GM04503 (cell line): Measurements from ENCODE around the gene CIAO2A.
"Not testable (repeated sequence)": the region's sequence is repeated elsewhere in the genome, so short reads cannot be mapped to it uniquely, and the experiment has no call there.

Source experiments
- DNase-seq: peaks from one replicate; pipeline ENCODE4 v3.0.0-alpha.2; 2012; ENCODE audit warnings: low read depth

The CIAO2A gene

DNA sequence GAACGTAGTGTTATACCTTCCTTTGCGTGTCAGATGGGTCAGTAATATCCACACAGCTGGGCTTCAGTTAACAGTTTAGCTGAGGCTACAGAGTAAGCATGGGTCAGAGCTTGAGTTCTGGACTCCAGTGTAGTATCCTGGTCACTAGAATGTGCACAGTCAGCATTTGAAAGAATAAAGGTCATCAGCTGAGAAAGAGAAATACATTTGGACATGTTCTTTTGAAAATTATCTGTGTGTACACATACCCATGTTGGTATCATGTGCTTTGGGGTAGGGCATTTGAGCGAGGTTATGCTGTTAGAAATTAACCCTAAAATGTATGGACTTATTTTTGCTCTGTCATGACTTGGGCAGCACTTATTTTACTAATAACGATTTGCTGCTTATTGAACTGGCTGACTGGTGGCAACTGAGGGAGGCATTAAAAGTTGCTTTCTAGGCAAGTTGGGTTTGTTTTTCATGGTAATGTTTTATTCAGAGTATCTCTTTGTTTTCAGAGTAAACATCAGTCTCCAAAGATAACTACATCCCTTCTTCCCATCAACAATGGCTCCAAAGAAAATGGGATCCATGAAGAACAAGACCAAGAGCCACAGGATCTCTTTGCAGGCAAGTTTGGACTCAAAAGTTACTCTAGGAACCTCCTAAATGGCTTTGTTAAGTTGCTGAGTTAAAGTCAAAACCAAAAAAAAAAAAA lies 18.6 kb upstream of the CIAO2A start:
- DNase-seq: no peak

DNA sequence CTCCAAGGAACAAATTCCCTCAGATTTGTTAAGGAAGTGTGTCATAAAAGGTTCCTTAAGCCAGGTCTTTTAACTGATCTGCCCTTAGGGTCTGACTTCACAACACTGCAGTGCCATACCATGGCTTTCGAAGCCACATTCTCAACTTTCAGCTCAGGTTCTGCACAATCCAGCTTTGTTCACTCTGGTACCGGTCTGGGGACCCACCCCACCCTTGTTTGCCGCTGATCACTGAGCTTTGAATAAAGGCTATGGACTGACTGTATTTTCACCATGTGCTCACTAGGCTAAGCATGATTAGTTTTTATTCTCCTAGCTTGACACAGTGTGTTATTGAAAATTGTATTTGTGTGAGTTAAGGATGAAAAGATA lies 18.0 kb upstream of the CIAO2A start:
- no peak for DNase-seq

DNA sequence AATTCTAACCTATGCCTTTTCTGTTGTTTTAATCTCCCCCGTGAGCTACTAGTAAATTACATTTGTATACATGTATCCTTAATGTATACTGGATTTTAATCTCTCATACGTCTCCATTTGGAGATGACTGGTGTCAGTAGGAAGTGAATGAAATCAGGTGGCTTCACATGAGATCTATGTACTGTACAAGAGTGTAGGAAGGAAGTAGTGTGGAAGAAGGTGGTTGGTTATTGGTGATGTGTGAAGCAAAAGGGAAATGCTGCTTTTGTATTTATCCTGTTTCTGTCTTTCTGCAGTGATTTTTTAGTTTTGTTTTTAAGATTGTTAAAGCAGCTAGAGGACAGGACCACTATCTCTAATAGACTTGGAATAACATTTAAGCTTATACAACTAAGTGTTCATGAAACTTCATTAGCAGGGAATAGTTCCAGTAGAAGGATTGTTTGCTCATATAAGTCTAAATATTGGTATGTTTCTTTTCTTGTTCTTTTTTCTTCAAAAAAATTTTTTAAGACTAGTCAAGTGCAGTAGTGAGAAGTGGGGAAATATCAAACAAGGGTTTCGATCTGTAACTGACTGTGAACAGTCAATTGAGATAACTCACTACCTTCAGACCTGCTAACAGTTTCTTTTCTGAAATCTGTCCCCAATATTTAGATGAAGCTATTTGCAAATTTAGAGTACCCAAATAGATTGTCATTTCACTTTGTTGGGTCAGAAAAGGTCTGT lies 17.5 kb upstream of the CIAO2A start:
- DNase-seq: no peak

DNA sequence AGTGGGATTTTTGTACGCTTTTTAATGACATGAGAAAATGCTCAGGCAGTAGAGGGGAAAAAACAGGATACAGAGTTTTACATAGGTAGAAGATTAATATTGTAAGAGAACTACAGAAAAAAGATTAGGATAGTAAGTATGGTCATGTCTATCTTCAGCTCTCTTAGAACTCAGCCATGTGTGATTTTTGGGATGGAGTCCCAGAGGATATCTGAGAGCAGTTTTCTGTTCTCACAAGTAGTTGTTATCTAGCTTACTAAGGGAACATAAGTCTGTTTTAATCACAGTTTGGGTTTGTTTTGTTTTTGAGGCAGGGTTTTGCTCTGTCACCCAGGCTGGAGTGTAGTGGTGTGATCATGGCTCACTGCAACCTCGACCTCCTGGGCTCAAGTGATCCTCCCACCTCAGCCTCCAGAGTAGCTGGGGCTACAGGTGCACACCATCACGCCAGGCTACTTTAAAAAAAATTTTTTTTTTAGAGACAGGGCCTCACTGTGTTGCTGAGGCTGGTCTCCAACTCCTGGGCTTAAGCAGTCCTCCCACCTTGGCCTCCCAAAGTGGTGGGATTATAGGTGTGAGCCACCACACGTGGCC lies 16.6 kb upstream of the CIAO2A start:
- not testable (repeated sequence) for DNase-seq

DNA sequence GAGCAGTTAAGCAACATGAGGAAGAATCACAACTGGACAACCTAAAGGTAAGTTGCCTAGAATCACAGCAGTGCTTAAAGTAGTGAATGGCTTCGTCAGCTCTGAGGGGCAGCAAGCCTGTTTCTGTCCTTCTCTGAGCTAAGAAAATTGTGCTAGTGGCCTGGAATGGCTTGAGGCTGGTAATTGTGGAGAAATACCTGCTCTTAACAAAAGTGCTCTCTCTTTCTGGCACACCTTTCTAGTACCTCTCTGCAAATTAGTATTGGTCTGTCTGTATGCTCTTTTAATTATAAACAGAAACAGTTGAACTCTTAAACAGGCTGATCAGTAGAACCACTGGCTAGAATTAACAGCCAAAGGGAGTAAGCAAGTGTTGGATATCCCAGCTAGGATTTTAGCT lies 13.7 kb upstream of the CIAO2A start:
- DNase-seq: no peak

DNA sequence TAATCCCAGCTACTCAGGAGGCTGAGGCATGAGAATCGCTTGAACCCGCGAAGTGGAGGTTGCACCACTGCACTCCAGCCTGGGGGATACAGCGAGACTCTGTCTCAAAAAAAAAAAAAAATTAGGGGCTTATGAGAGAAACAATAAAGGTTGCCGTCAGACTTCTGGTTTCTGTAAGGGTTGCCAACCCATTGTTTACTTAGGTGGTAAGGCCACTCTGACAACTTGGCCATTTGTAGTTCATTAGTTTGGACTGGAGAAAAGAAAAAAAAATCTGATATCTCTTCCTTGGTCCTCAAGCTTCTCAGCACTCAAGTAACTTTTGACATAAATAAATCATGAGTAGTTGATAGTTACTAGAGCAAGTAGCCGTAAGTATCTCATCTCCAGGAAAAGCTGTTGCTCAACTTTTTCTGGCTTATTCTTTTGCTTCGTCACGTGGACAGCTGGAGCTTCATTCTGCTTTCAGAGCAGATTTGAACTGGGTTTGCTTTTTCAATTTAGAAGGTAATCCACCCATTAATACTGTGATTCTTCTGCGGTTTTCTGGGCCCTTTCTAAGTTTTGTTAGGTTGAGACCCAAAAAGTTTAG lies 11.6 kb upstream of the CIAO2A start:
- DNase-seq: no peak

DNA sequence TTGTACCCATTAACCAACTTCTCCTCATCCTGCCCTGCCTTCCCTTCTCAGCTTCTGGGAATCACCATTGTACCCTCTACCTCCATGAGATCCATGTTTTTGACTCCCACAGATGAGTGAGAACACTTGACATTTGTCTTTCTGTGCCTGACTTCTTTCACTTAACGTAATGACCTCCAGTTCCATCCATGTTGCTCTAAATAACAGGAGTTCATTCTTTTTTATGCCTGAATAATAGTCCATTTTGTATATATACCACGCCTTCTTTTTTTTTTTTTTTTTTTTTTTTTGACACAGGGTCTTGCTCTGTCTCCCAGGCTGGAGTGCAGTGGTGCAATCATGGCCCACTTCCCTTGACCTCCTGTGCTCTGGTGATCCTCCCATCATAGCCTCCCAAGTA lies 8.9 kb upstream of the CIAO2A start:
- no peak for DNase-seq

DNA sequence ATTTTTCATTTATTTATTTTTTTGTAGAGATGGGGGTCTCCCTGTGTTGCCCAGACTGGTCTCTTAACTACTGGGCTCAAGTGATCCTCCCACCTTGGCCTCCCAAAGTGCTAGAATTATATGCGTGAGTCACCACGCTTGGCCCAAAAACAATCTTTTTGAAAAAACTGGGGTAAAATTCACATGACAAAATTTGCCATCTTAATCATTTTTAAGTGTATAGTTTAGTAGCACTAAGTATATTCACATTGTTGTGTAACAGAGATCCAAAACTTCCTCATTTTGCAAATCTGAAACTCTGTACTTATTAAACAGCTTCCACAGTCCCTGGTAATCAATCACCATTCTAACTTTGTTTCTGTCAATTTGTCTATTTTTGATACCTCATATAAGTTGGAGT lies 7.3 kb upstream of the CIAO2A start:
- no peak for DNase-seq

DNA sequence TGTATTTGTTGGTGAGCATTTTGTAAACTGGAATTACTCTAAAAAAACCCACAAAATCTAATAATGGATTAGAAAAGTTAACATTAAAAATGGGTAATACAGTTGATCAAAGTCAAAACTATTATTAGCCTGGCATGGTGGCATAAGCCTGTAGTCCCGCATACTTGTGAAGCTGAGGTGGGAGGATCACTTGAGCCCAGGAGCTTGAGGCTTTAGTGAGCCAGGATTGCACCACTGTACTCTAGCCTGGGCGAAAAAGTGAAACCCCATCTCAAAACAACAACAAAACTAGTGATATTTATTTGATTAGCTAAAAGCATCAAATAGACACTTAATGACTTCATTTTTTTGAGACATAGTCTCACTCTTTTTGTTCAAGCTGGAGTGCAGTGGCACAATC lies 5.7 kb upstream of the CIAO2A start:
- DNase-seq: no peak

DNA sequence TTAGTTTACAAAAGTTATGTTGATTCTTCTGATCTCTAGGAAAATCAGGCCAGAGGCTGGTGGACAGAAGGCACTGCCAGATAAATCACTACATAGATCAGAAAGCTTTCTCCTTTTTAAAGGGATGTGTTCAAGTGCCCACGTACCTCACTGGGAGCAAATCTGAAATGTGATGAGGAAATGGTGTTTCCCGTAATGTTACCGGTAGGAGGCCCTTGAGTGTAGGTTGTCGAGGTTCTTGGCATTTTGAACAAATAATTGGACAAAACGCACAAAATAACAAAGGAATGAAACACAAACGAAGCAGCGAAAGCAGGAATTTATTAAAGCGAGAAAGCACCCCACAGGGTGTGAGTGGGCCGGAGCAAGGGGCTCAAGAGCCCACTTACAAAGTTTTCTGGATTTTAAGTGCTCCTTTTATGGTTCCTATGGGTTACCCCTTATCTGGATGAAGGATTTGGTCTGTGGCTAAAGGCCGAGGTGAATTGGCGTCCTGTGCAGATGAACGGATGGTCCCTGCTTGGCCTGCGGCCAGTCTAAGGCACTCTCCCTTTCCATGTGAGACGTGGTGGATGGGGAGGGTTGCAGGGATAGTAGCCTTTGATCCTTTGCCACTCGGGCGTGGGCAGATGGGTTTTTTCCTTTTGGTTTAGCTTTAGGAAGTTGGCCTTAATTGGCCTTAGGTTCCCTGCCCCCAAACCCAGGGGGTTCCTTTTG lies 3.2 kb upstream of the CIAO2A start:
- no peak for DNase-seq

DNA sequence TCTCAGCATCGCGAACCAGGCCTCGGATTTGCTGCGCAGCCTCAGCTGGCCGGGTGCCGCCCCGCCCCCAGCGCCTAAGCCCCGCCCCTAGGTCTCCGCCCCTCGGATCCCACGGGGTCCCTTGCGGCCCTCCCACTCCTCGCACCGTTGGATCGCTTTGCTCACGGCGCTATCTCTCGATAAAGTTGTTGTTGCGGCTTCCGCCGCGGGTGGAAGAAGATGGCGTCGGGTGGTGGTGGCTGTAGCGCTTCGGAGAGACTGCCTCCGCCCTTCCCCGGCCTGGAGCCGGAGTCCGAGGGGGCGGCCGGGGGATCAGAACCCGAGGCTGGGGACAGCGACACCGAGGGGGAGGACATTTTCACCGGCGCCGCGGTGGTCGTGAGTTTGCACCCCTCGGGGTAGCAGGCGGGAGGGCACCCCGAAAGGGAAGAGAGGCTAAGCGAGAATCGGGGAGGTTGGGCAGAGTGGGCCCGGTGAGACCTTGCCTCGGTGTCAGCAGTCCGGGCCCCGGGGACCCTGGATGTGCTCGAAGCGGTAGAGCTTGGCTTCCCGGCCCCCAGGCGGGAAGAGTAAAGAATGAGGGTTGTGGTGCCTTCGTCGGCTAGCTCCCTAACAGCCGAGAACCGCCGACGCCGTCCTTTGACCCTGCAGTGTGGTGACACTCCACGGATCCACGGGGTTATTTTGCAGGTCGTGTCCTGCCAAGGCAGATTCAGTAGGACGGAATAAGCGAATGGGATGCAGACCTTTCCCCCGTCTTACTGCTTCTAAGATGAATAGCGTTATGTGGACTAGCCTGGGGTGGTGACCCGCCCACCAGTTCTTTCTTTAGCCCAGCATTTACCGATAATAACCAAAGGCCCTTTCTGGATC lies 2.4 kb upstream of the CIAO2A start, which contains the start of gene SNX1:
TSS of gene SNX1 (plus strand) at position 188 of the 873 bp plus-strand sequence. CDS start at position 220, 32 bp downstream.
- DNase-seq: peak; percentile 73

DNA sequence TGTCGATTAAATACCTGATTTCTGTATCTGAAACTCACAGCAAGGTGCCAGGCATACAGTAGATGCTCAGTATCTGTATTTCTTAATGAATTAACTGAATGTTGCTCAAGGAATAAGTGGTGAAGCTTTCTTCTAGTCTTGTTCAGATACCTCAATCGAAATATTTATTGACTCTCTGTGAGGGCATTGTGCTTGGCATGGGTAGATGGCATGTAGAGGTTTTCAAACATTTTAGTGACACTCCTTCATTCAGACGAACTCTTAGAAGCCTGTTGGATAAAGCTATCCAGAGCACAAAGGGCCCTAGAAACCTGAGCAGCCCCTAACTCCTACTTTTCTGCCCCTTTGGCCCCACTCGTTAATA lies 1.8 kb upstream of the CIAO2A start:
- DNase-seq: no peak

DNA sequence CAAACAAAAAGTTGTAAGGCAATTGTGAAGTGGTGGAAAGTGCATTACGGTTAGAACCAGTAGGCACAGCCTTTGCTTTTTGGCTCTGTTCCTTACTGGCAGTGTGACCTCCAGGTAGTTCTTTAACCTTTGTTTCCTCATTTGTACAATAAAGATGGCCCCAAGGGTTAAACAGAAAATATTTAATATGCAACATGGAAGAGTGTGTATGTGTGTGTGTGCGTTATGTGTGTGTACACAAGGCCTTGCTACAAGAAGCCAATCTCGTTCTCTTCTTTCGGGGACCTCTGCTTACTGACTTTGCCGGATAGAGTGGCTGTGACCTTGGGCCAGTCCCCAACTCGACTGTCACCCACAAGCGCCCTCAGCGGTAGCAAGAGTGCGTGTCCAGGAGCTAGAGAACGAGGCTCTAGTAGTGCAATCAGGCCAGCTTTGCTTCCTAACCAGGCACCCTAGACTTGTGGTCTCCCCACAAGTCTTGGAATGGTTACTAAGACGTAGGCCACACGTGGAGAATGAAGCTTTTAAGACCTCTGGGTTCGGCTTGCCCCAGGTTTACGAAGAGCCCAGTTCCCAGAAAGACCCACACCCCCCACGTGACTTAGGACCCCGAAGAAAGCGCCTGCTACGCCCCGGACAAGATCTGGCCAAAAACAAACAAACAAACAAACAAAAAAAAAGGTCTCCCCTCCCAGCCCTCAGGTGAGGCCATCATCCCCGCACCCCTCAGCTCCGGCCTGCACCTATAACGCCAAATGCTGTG lies 593 bp downstream of the CIAO2A start:
- DNase-seq: no peak

DNA sequence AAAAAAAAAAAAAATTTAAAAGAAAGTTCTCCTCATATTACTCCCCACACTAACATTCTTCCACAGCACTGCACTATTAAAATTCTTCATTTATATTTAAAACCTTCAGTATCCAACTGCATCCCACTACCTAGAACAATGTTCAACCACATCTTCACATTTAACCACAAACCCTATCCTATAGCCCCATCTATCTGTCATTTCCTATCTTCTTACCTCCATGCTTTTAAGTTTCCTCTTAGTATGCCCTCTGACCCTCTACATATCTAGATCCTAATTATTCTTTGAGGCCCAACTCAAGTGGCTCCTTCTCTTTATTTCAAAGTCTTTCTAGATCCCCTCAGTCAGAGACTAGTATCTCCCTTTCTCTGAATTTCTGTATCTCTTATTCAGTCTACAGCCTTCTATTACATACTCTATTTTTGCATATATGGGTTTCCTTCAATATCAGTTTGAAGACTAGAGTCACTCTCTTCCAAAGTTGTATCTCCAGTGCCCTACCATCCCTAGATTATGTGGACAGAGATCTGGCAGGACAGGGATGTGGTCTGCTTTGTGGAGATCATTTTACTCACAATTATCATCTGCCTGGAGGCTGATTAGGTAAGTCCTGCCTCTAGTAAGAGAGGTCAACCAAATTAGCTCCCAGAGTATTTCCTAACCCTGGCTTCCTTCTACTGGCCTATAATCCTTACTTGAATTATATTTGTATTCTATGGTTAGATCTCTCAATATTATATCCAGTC lies 1.4 kb downstream of the CIAO2A start:
- DNase-seq: no peak

DNA sequence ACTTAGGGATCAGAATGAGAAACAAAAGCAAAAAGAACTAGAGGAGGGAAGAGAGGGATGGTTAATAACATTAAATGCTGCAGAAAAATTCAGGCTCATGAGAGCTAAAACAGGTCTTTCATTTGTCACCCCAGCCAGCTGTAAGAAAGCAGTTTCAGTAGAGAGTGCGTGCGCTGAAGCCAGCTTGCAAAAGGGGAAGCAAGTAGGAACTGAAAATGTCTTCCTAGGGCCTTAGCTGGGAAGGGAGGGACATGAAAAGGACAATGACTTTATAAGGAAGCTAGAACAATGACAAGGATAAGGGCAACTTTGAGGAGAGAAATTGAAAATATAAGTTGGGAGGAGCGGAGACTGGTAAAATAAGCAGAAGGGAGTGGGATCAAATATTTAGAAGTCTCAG lies 3.1 kb downstream of the CIAO2A start:
- no peak for DNase-seq

DNA sequence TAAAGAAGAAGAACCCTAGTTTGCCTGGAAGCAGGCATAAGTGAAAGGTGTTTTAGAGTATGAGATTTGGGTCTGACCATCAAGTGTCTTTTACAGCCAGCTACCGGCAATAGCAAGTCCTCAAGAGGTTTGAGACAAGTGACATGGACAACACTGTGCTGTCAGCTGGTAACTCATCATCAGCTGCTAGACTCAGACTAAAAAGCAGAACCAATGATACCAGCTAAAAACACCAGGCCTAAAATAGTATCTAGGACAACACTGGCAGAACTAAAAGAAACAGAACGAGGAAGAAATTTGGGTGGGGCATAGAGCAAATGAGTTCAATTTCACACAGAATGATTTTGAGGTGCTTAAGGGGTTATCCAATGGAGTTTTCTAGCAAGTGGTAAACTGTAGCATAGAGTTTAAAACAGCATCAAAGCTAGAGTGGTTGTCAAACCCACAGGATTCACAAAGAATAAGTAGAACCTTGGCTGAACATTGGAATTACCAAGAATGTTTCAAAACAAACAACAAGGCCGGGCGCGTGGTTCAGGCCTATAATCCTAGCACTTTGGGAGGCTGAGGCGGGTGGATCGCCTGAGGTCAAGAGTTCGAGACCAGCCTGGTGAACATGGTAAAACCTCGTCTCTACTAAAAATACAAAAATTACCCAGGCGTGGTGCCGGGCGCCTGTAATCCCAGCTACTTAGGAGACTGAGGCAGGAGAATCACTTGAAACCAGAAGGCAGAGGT lies 3.9 kb downstream of the CIAO2A start:
- no peak for DNase-seq

DNA sequence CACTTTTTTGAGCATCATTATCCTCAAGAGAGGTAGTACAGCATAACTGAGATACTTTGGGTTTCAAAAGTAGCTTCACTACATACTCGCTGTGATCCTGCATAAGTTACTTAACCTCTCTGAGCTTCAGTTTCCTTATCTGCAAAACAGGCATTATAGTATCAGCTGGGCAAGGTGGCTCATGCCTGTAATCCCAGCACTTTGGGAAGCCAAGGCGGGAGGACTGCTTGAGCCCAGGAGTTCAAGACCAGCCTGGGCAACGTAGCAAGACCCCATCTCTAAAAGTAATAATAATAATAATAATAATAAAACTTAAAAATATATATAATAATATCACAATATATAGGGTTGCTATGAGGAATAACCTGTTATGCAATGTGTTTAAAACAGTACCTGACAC lies 10.9 kb downstream of the CIAO2A start:
- no peak for DNase-seq

DNA sequence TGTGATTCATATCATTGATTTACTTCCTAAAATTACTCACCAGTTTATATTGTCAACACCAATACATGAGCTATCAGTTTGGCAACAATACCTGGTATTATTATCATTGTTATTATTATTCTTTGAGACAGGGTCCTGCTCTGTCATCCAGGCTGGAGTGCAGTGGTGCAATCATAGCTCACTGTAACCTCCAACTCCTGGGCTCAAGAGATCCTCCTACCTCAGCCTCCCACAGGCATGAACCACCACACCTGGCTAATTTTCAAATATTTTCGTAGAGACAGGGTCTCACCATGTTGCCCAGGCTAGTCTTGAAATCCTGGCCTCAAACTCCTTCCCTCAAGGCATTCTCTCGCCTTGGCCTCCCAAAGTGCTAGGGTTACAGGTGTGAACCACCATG lies 20.1 kb downstream of the CIAO2A start:
- not testable (repeated sequence) for DNase-seq

DNA sequence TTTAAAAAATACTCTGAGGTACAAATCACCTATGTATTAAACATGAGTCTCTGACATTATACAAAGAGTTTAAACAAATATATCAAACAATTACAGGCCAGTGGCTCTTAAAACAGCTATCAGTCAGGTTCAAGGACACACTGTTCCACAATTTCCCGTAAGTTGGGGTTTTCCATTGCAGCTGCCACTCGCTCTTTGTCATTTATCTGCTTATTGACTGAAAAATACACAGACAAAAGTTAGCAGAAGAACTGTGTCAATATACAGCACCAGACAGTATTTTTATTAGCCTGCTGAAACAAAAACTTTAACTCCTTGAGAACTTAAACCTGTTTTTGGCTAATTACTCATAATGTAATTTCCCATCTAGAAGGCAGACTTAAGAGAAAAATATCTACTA lies 20.8 kb downstream of the CIAO2A start:
- no peak for DNase-seq
